ENCODE results near the gene TMEM254.
A peak's percentile ranks its signal among the peaks of the same experiment; 100 is the strongest.
"Not testable (repeated sequence)": the region's sequence is repeated elsewhere in the genome, so short reads cannot be mapped to it uniquely, and the experiment has no call there.

The TMEM254 gene

DNA sequence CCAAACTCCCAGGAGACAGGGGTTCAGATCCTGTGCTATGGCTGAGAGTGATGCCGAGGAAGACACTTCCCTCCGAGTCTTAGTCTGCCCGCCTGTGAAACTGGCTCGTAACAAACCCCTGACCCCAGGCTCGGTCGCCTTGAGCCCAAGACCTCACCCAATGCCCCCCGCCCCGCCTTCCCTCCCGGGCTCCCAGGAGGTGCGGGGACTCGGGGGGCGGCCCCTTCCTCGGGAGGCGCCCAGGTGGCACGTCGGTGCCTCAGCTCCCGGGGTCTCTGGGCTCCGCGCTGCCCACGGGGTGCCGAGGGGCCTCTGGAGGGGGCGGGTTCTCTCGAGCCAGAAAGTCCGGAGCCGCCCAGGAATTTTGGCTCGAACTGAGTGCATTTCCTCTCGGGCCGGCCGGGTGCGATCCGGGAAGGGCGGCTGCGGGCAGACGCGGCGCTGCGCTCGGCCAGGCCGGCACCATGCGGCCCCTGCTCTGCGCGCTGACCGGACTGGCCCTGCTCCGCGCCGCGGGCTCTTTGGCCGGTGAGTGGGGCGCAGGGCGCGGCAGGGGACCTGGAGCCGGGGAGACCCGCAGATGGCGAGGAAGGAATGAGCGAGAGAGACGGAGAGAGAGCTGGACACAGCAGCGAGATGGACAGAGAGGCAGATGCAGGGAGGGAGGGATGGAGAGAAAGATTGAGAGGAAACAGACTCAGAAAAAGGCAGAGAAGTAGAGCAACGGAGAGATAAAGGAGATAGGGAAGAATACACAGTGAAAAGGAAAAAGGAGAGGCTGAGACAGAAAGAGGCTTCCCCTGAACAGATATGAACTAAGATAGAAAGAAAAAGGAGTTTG is 54.1 kb downstream of the TMEM254 start, which contains the start of gene PLAC9:
Gene PLAC9, plus strand, starts transcription at position 432 of the 841 bp plus-strand sequence. Its CDS starts 33 bp downstream, at position 465.
- DNase-seq (ENCODE audit: low read depth, low spot score), result no peak

DNA sequence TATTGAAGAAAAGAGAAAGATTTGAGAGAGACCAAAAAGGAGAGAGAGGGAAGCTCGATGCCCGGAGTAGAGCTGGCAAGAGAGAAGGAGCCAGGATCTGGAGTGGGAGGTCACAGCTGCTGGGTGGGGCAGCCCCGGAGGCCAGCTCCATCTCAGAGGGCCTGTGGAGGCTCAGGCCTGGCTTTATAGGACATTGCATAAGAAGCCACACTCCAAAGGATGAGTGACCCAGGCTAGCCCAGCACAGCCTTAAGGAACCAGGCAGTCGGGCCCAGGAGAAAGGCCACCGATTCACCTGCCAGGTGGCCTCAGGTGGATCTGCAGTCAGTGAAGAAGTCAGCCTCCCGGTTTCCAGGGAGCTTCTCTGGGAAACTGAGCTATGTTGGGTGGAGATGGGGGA is 54.7 kb downstream of the TMEM254 start:
- no peak for DNase-seq (ENCODE audit: low read depth, low spot score)

DNA sequence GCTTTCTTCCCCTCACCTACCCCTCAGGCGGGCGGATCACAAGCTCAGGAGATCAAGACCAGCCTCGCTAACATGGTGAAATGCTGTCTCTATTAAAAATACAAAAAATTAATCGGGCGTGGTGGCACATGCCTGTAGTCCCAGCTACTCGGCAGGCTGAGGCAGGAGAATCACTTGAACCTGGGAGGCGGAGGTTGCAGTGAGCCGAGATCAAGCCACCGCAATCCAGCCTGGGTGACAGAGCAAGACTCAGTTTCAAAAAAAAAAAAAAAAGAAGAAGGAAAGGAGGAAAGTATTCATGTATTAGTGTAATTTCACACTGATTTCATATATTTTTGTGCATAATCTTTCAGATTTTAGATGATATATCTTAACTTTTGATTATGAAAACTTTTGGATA is 55.2 kb downstream of the TMEM254 start:
- DNase-seq (ENCODE audit: low read depth, low spot score), result not testable (repeated sequence)

DNA sequence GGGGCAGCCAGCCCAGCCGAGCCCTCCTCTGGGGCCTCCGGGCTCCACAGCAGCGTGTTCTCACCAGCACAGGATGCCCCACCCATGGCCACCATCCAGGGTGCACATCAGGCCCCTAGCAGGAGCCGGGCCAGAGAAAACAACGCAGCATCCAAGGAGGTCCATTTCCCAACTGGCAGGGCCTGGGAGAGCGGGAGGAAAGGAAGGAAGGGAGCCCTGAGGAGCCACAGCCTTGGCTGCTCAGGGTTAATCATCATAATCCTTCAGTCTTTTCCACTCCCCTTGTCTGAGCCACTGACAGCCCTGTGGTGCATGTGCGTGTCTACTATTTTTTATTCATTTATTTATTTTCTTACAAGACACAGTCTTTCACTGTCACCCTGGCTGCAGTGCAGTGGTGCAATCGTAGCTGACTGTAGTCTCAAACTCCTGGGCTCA is 57.7 kb downstream of the TMEM254 start:
- DNase-seq (ENCODE audit: low read depth, low spot score), result peak; percentile 96

DNA sequence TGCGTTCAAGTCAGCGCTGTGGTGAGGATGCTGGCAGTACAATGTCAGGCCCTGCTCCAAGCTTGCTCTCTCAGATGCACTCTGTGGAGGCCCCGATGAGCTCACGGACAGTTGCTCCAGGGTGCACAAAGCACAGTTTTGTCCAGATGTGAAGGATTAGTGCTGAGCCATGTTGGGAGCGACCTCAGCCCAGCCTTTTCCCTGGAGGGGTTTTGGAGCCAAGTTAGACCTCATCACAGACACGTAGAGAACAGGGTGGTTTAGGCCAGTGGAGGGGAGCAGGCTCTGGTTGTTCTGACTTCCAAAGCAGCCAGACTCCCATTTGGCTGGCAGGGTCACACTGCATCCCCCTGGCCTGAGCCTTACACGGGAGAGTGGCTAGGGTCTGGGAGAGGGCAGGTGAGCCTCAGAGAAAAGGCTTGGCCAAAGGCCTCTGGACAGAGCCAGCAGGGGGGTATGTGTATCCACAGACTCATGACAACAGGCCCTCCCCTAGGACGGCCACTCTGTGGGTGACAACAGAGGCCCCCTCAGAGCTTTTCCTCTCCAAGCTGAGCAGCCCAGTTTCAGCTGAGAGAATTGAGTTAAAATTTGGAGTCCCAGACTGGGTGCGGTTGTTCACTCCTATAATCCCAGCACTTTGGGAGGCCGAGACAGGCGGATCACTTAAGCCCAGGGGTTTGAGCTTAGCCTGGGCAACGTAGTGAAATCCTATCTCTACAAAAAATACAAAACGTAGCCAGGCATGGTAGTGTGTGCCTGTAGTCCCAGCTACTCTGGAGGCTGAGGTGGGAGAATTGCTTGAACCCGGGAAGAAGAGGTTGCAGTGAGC is 58.8 kb downstream of the TMEM254 start:
- no peak for DNase-seq (ENCODE audit: low read depth, low spot score)

DNA sequence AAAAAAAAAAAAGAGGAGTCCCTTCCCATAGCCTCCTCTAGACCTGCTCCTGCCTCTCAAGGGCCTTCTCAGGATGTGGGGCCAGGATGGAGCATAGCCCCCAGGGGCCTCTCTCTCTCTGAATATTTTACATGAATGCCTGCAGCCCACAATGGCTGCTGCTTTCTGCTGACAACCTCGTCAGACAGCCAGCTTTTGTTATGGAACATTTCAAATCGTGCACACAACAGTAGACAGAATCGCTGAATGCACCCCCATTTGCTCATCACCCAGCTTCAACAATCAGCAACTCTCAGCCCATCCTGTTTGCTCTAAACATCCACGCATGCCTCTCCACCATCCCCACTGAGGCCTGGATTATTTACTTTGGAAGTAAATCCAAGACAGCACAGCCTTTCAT is 59.5 kb downstream of the TMEM254 start:
- no peak for DNase-seq (ENCODE audit: low read depth, low spot score)

DNA sequence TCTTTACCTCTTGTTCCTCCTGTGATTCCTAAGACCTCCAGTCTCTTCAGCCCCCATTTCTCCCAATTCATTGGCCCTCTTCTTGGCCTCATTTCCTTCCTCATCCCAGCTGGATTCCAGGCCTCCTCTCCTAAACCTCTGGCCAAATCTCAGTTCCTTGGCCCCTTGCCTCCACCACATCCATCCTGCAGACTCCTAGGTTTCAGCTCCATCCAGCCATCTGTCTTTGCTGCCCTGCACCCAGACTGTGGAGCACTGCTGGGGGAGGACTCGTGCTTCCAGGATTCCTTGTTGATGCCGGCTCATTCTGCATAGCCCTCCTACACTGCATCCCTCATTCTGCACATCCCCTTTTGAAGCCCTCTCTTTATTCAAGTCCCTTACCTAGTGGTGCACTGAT is 60.8 kb downstream of the TMEM254 start:
- no peak for DNase-seq (ENCODE audit: low read depth, low spot score)

DNA sequence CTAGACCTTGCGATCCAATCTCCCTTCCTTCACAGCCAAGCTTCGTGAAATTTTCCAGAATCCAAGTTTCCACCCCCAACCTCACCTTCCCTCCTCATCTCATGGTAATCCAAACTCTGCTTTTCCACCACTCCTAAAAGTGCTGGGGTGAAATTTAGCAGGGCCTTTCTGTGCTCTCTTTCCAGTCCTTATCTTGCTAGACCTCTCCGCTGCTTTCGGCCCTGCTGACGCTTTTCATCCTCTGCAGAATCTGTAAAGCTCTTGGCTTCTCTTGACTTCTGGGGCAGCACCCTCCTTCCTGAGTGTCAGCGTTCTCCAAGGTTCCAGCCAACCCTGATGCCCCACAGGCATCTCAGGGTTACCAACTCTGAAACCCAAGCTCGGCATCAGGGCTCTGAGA is 61.8 kb downstream of the TMEM254 start:
- DNase-seq (ENCODE audit: low read depth, low spot score), result no peak

DNA sequence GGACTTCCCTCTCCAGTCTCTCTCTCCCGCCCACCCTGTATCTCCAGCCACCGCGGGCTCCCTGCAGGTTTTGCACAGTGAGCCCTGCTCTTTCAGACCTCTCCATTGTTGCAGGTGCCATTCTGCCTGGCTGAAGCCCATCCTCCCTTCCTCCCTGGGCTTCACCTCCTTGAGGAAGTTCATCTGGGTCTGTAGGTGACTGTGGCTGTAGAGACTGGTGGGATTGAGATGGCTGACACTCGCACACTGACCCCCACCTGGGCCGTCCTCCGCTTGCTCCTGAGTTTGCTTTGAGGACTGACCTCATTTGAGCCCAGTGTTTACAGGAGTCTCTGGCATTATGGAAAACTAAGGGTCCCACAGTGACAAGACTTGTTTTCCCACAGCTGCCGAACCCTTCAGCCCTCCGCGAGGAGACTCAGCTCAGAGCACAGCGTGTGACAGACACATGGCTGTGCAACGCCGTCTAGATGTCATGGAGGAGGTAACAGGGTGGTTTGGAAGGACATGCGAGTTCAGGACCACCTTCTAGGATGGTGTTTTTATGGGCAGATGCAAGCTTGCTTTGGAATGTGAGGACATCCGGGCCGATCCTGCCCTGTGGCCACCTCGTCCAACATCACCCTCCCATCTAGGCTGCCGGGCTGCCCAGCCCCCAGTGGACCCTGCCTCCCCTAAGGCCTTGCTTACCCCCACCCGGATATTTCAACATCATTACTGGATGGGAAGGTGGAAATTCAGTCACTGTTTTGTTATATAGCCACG is 63.4 kb downstream of the TMEM254 start:
- no peak for DNase-seq (ENCODE audit: low read depth, low spot score)

Measured in brain pericyte (primary cell).